H1 (cell line): ENCODE results near the gene EDC3. TPM values are rescaled to one million over a fixed set of nuclear protein-coding genes. Genes with fewer than 3 reads are reported as not detected.

Experiments
- CTCF ChIA-PET: fragments of 300-600 bp; sonication (Branson Sonifier 250); formaldehyde crosslinking; loops from one replicate; lab custom pipeline; 2021; ENCODE audit not compliant: partially characterized antibody; lab: Charles Lee
- POLR2A ChIA-PET: fragments of 300-600 bp; sonication (Branson Sonifier 250); formaldehyde crosslinking; loops from one replicate; lab custom pipeline; 2021; ENCODE audit warnings: inconsistent platforms; ENCODE audit not compliant: partially characterized antibody; lab: Charles Lee
- DNase-seq, 2 experiments: peaks; one replicate each; pipeline versions ENCODE4 v3.0.0 to v3.0.0-alpha.2; 2010 to 2022; ENCODE audit warnings: low spot score in 2 of 2, low read depth in 1 of 2, mixed read lengths in 1 of 2
- FAIRE-seq: peaks from 2 replicates; lab custom pipeline; 2011; peaks lifted over from hg19 to GRCh38; lab: Jason Lieb, UNC
- H2AFZ ChIP-seq: 2 replicates; pipeline ENCODE4 v1.8.1; 2012; ENCODE audit warnings: low read length, inconsistent platforms
- H2AK5ac ChIP-seq: 2 replicates; pipeline ENCODE4 v1.6.1; 2013; ENCODE audit warnings: low read depth, low read length
- H2BK120ac ChIP-seq: replicated peaks from 2 replicates; pipeline ENCODE3; 2013; ENCODE audit warnings: low read depth, low read length, inconsistent platforms
- H2BK12ac ChIP-seq: 2 replicates; pipeline ENCODE4 v1.6.1; 2013; ENCODE audit warnings: low read depth, low read length
- H2BK15ac ChIP-seq: 2 replicates; pipeline ENCODE4 v1.6.1; 2013; ENCODE audit warnings: low read length
- H2BK20ac ChIP-seq: 2 replicates; pipeline ENCODE4 v1.6.1; 2013; ENCODE audit warnings: low read length
- H2BK5ac ChIP-seq: 2 replicates; pipeline ENCODE4 v1.6.1; 2013; ENCODE audit warnings: low read depth, low read length
- H3K14ac ChIP-seq: 2 replicates; pipeline ENCODE4 v1.6.1; 2013; ENCODE audit warnings: inconsistent platforms; ENCODE audit not compliant: insufficient read length
- H3K18ac ChIP-seq: 2 replicates; pipeline ENCODE4 v1.6.1; 2013; ENCODE audit warnings: low read length; ENCODE audit errors: extremely low read depth
- H3K23ac ChIP-seq: 2 replicates; pipeline ENCODE4 v1.6.1; 2013; ENCODE audit warnings: inconsistent platforms; ENCODE audit not compliant: insufficient read length
- H3K23me2 ChIP-seq: 2 replicates; pipeline ENCODE4 v1.6.1; 2013; ENCODE audit warnings: low read depth, low read length
- H3K27ac ChIP-seq: 2 replicates; pipeline ENCODE4 v1.6.1; 2011; ENCODE audit warnings: low read depth, low read length, inconsistent platforms
- H3K27me3 ChIP-seq, 4 experiments: replicated peaks in 1 of 4; 1 replicate in 1 of 4; 2 replicates in 3 of 4; pipeline versions ENCODE4 v1.6.1 to v1.8.1; 2011 to 2013; ENCODE audit warnings: low read length in 3 of 4, mild to moderate bottlenecking in 3 of 4, inconsistent platforms in 2 of 4, mixed read lengths in 2 of 4, moderate library complexity in 1 of 4; ENCODE audit not compliant: control insufficient read depth in 3 of 4, insufficient read depth in 3 of 4; ENCODE audit errors: extremely low read depth in 1 of 4
- H3K36me3 ChIP-seq, 4 experiments: 2 replicates each; pipeline versions ENCODE4 v1.6.1 to v1.8.1; 2011 to 2013; ENCODE audit warnings: mild to moderate bottlenecking in 4 of 4, low read length in 3 of 4, moderate library complexity in 2 of 4, control low read depth in 1 of 4, inconsistent platforms in 1 of 4; ENCODE audit not compliant: insufficient read depth in 4 of 4, control insufficient read depth in 2 of 4
- H3K4ac ChIP-seq: replicated peaks from 2 replicates; pipeline ENCODE3; 2013; ENCODE audit warnings: low read length, low read depth, mixed read lengths, inconsistent platforms; ENCODE audit not compliant: insufficient read length
- H3K4me1 ChIP-seq, 4 experiments: replicated peaks in 1 of 4; 1 replicate in 1 of 4; 2 replicates in 3 of 4; pipeline versions ENCODE4 v1.6.1 to v1.8.1; 2011 to 2013; ENCODE audit warnings: low read length in 3 of 4, inconsistent platforms in 2 of 4, mixed read lengths in 1 of 4; ENCODE audit not compliant: insufficient read depth in 4 of 4, control insufficient read depth in 3 of 4
- H3K4me2 ChIP-seq, 2 experiments: 2 replicates each; pipeline versions ENCODE4 v1.6.1 to v1.8.1; 2011 to 2013; ENCODE audit warnings: low read depth in 2 of 2, low read length in 2 of 2, control low read depth in 1 of 2, inconsistent platforms in 1 of 2, mild to moderate bottlenecking in 1 of 2; ENCODE audit not compliant: insufficient read depth in 1 of 2
- H3K4me3 ChIP-seq, 4 experiments: fragments of 200-600, 300-600 bp in 1 of 4; sonication (generic), shearing (Covaris generic), sonication (Bioruptor Twin) in 1 of 4; 2 replicates each; pipeline versions ENCODE4 v1.5.1 to v1.8.1; 2011 to 2016; ENCODE audit warnings: low read length in 4 of 4, low read depth in 3 of 4, control low read depth in 2 of 4, inconsistent platforms in 2 of 4, mild to moderate bottlenecking in 2 of 4, mixed read lengths in 1 of 4, moderate library complexity in 1 of 4; ENCODE audit not compliant: insufficient read depth in 2 of 4; ENCODE audit errors: extremely low read depth in 1 of 4
- H3K56ac ChIP-seq: replicated peaks from 2 replicates; pipeline ENCODE3; 2013; ENCODE audit warnings: low read depth, mild to moderate bottlenecking, mixed read lengths, low read length, inconsistent platforms; ENCODE audit not compliant: insufficient read length
- H3K79me1 ChIP-seq: 2 replicates; pipeline ENCODE4 v1.6.1; 2013; ENCODE audit warnings: low read depth, low read length, control low read depth
- H3K79me2 ChIP-seq, 2 experiments: 2 replicates each; pipeline versions ENCODE4 v1.6.1 to v1.8.1; 2012 to 2013; ENCODE audit warnings: low read length in 2 of 2, mild to moderate bottlenecking in 2 of 2, inconsistent platforms in 1 of 2; ENCODE audit not compliant: insufficient read depth in 2 of 2, control insufficient read depth in 1 of 2
- H3K9ac ChIP-seq, 4 experiments: replicated peaks in 1 of 4; 1 replicate in 1 of 4; 2 replicates in 3 of 4; pipeline versions ENCODE4 v1.6.1 to v1.8.1; 2011 to 2013; ENCODE audit warnings: low read depth in 3 of 4, low read length in 3 of 4, control low read depth in 2 of 4, mild to moderate bottlenecking in 2 of 4, moderate library complexity in 2 of 4, inconsistent platforms in 1 of 4; ENCODE audit errors: extremely low read depth in 1 of 4
- H3K9me3 ChIP-seq, 2 experiments: 2 replicates each; pipeline versions ENCODE4 v1.6.1 to v1.8.1; 2012 to 2013; ENCODE audit warnings: mild to moderate bottlenecking in 2 of 2, moderate library complexity in 2 of 2, control low read depth in 1 of 2, inconsistent platforms in 1 of 2, low read depth in 1 of 2, low read length in 1 of 2, mixed read lengths in 1 of 2; ENCODE audit not compliant: insufficient read depth in 2 of 2
- H4K20me1 ChIP-seq, 2 experiments: replicated peaks in 1 of 2; 2 replicates each; pipeline versions ENCODE3 to v1.8.1; 2011 to 2013; ENCODE audit warnings: inconsistent platforms in 2 of 2, low read length in 2 of 2, mild to moderate bottlenecking in 1 of 2; ENCODE audit not compliant: insufficient read depth in 2 of 2, control insufficient read depth in 1 of 2
- H4K5ac ChIP-seq: 2 replicates; pipeline ENCODE4 v1.6.1; 2013; ENCODE audit warnings: low read length, low read depth, mixed read lengths, inconsistent platforms; ENCODE audit not compliant: insufficient read length
- H4K8ac ChIP-seq: 2 replicates; pipeline ENCODE4 v1.8.0; 2013; ENCODE audit warnings: mild to moderate bottlenecking, moderate library complexity, low read length, inconsistent platforms; ENCODE audit not compliant: insufficient read depth; ENCODE audit errors: extremely low read depth
- H4K91ac ChIP-seq: replicated peaks from 2 replicates; pipeline ENCODE3; 2013; ENCODE audit warnings: low read length, mixed read lengths, inconsistent platforms; ENCODE audit not compliant: insufficient read length
- BACH1 ChIP-seq: IDR thresholded peaks from 2 replicates; pipeline ENCODE4 v1.6.1; 2012; ENCODE audit warnings: low read length, improper control_type of control experiment
- BCL11A ChIP-seq, 2 experiments: IDR thresholded peaks; one replicate each; pipeline ENCODE4 v1.6.1; 2011; ENCODE audit warnings: low read depth in 2 of 2, low read length in 2 of 2, mild to moderate bottlenecking in 2 of 2
- BRCA1 ChIP-seq: IDR thresholded peaks from 2 replicates; pipeline ENCODE4 v1.6.1; 2012; ENCODE audit warnings: low read depth, low read length, improper control_type of control experiment
- CHD1 ChIP-seq: IDR thresholded peaks from 2 replicates; pipeline ENCODE4 v1.6.1; 2012; ENCODE audit warnings: low read depth, low read length, improper control_type of control experiment
- CHD2 ChIP-seq: IDR thresholded peaks from 2 replicates; pipeline ENCODE4 v1.6.1; 2012; ENCODE audit warnings: low read length, improper control_type of control experiment
- GABPA ChIP-seq: IDR thresholded peaks from 2 replicates; pipeline ENCODE4 v1.6.1; 2011; ENCODE audit warnings: mild to moderate bottlenecking, low read length, moderate library complexity, borderline replicate concordance; ENCODE audit not compliant: insufficient read depth
- JUN ChIP-seq: IDR thresholded peaks from 2 replicates; pipeline ENCODE4 v1.6.1; 2011; ENCODE audit warnings: low read depth, mild to moderate bottlenecking, improper control_type of control experiment, low read length
- RNF2 ChIP-seq: fragments of 200-900, 300-1000 bp; sonication (generic); IDR thresholded peaks from 2 replicates; pipeline ENCODE4 v1.7.1; 2016; ENCODE audit warnings: borderline replicate concordance, low read depth, mild to moderate bottlenecking, antibody characterized with exemption, low read length; ENCODE audit not compliant: poor library complexity, severe bottlenecking; ENCODE audit errors: missing control alignments
- SAP30 ChIP-seq: fragments of 300-600 bp; sonication (generic); IDR thresholded peaks from 2 replicates; pipeline ENCODE4 v1.7.1; 2012; ENCODE audit warnings: low read length, moderate library complexity, mild to moderate bottlenecking, inconsistent platforms; ENCODE audit not compliant: insufficient read depth, insufficient replicate concordance
- SP4 ChIP-seq: IDR thresholded peaks from 2 replicates; pipeline ENCODE4 v1.6.1; 2012; ENCODE audit warnings: low read length, inconsistent platforms
- SUZ12 ChIP-seq: fragments of 200-600 bp; sonication (generic); IDR thresholded peaks from 2 replicates; pipeline ENCODE4 v1.6.1; 2012; ENCODE audit warnings: mild to moderate bottlenecking, inconsistent platforms, low read length, moderate library complexity, mixed read lengths
- TBP ChIP-seq: IDR thresholded peaks from 2 replicates; pipeline ENCODE4 v1.6.1; 2011; ENCODE audit warnings: low read depth, low read length, improper control_type of control experiment
- WGBS, 2 experiments: shearing (Covaris generic) in 1 of 2; methylation state at CpG; one replicate each; pipeline versions ENCODE4 v1.1.6 to v1.1.7; 2013 to 2015; ENCODE audit warnings: low lambda C conversion rate in 2 of 2, mixed read lengths in 2 of 2, inconsistent platforms in 1 of 2, low coverage in 1 of 2, missing lambda C conversion rate in 1 of 2; ENCODE audit not compliant: insufficient replicate concordance in 2 of 2, insufficient coverage in 1 of 2, insufficient read length in 1 of 2; ENCODE audit errors: extremely low coverage in 1 of 2, missing lambda C conversion rate in 1 of 2; 5-methylcytosine and 5-hydroxymethylcytosine counted together
- polyA plus RNA-seq, 7 experiments: library from polyadenylated mRNA; depleted of rRNA in 3 of 7; stranded (reverse) in 5 of 7; unstranded in 2 of 7; fragments of >200 nt in 5 of 7; fragments of 200-250 nt in 2 of 7; gene quantifications; 1 replicate in 5 of 7; 2 replicates in 1 of 7; 4 replicates in 1 of 7; pipeline versions ENCODE4 v1.2.1 to v1.2.3, GENCODE V29; 2011 to 2013; ENCODE audit warnings: missing spikeins in 2 of 7, mixed read lengths in 2 of 7
- total RNA-seq: library from RNA; stranded (reverse); fragmentation: NEBNext Ultra II Directional; extraction: Animal tissue kit (Norgen Biotek cat#: 25700); gene quantifications from 2 replicates; pipeline ENCODE4 v1.2.1, GENCODE V29; 2021

The EDC3 gene
- total and polyA plus RNA-seq, 2 of the 8 experiments (the other 6 are each of a cell fraction or from before 2014, with no cell fraction given): 45.0 to 50.8 TPM

DNA sequence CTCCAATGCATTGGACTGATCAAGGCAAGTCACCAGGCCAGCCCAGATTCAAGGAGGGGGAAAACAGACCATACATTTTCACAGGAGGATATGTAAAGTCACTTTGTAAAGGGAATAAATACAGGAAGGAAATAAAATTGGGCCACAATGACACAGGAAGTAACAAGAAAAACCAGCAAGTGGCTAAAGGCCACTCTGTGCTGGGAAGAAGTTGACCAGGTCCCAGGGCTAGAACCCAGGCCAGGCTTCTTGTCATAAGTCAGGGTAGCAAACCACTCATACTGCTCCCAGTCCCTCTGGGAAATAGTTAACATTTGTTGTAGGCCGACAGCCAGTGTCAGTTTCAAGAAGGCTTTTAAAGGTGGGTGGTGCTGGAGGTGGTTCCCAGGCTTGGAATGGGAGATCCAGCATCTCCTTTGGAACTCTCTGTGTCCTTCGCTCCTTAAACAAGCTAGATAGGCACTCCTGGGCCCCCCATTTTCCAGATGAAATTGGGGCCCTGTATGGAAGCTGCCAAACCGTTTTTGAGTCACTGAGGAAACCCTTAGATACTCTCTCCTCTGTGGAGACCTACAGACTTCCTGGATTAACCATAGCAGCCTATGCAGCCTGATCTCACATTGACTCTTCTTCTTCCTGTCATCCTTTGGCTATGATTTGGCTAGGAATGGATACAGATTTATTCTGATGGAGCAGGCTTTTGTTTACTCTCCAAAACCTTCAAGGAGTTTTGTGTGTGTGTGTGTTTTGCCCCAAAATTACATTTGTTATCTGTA lies 14.7 kb upstream of the EDC3 start:
- Histone ChIP-seq H3K4ac (no peak overlapping the region), H3K9me3 (0 out of 4 replicates have a peak, but pooled peaks cover 0 to 2% of the 10 kb centered on the region in 2 experiments), H3K79me1 (no peaks in the 10 kb centered on the region), H3K23ac (no peak overlapping the region), H2BK5ac (no peak overlapping the region), H2AK5ac (no peak overlapping the region), H3K4me1 (no peaks in the 10 kb centered on the region), H3K23me2 (no peaks in the 10 kb centered on the region), H3K4me3 (no peak overlapping the region), H3K9ac (no peak overlapping the region), H3K18ac (no peak overlapping the region), H2BK120ac (no peak overlapping the region), H2AFZ (no peak overlapping the region), H4K8ac (no peak overlapping the region), H3K4me2 (no peak overlapping the region), H4K5ac (no peak overlapping the region), H3K27me3 (peaks cover 0 to 7% (median 3%) of the 10 kb centered on the region in 4 experiments; a peak in 3 of 7 replicates), H3K79me2 (no peaks in the 10 kb centered on the region), H2BK12ac (no peak overlapping the region), H3K27ac (no peak overlapping the region), H4K20me1 (no peaks in the 10 kb centered on the region), H2BK15ac (no peak overlapping the region), H3K56ac (no peak overlapping the region), H2BK20ac (no peak overlapping the region), H3K14ac (no peak overlapping the region), H3K36me3 (no peaks in the 10 kb centered on the region), H4K91ac (no peak overlapping the region)
- CTCF ChIA-PET: interaction anchor here (0.7 to 1.1 kb wide), 4 partner anchors 9 to 59 kb away, joined by 3 to 4 read pairs (median 3); no protein-coding TSS in a partner anchor
- DNase-seq (no peak), FAIRE-seq (no peak)
- POLR2A ChIA-PET: interaction anchor here (0.7 kb wide), 1 partner anchor 14 kb away, joined by 5 read pairs; no protein-coding TSS in a partner anchor
- 79% methylated on average over 3 of the region's 3 CpGs; no CpG with 5 or more reads in 1 of the 2 experiments for WGBS, 2 experiments
- TF ChIP-seq SAP30: no peak
- TF ChIP-seq JUN: no peak
- TF ChIP-seq BRCA1: no peak
- no peak for TF ChIP-seq CHD2
- TF ChIP-seq CHD1: no peak
- TF ChIP-seq TBP: no peak
- no peak for TF ChIP-seq RNF2
- TF ChIP-seq SUZ12: no peak
- TF ChIP-seq SP4: no peak
- no peak for TF ChIP-seq GABPA
- TF ChIP-seq BCL11A (IDR thresholded peaks at IDR 0.05; ENCODE audit: low read depth in 2 of 2, low read length in 2 of 2): no peak
- no peak for TF ChIP-seq BACH1
